8988T (cell line): ENCODE measurements around the gene SEMA3D.

ENCODE experiments used
- DNase-seq: peaks from one replicate; pipeline ENCODE4 v3.0.0; 2011

The SEMA3D gene

DNA sequence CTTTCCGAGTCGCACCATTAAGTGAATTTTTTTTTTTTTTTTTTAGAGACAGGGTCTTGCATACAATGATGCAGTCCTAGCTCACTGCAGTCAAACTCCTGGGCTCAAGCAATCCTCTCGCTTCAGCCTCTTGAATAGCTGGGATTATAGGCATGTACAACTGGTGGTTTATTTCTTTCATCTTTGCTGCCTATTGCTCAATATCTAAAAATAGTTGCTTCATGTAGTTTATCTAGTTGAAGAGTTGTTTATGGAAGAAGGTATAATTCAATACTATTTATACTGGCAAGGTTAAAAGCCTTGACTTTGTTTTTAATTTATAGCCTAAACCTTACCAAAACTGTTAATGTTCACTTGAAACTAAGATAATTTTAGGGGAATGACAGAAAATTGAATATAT is 66.9 kb downstream of the SEMA3D start:
- no peak for DNase-seq

DNA sequence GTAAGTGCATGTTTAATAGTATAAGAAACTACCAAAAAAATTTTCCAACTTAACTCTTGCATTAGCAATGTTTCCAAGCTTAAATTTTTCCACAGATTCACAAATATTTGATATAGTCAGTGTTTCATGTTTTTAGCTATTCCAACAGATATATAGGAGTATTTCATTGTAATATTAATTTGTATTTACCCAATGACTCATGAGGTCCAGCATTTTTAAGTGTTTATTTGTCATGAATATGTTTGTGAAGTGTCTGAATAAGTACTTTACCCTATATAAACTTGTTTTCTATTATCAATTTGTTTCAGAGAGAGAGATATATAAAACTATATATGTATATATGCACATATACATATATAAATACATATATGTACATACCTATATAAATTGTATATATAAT is 71.0 kb downstream of the SEMA3D start:
- no peak for DNase-seq

DNA sequence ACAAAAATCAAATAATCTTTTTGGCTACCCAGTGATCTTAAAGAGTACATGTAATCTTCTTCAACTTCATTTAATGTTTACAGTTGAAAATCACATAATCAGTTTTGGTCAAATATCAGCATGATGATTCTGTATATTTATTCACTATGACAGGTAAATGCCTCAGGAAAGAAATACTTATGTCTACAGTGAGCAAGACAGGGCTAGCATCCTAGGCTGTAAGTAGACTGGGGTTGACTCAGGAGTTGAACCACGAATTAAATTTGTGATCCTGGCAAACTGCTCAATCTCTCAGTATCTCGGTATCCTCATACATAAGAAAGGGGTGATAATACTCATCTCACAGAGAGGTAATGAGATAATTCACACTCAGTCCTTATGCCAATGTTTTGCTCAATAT is 71.8 kb downstream of the SEMA3D start:
- no peak for DNase-seq

DNA sequence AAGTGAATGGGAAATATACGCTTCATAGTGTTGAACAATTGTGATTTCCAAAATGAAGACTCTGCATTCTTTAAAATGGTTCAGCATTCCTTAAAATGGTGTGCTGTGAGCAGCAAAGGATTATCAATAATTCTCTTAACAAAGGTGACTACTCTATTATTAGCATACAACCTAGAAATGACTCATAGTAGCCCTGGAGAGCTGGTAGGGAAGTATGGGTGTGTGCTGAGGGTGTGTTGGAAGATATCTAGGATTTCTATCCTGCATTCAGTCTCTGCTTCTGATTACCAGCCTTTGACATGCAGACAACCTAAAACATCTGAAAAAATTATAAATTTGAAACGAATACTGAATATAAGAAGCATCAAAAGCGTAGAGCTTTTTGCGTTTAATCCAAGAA is 72.5 kb downstream of the SEMA3D start:
- DNase-seq = no peak

DNA sequence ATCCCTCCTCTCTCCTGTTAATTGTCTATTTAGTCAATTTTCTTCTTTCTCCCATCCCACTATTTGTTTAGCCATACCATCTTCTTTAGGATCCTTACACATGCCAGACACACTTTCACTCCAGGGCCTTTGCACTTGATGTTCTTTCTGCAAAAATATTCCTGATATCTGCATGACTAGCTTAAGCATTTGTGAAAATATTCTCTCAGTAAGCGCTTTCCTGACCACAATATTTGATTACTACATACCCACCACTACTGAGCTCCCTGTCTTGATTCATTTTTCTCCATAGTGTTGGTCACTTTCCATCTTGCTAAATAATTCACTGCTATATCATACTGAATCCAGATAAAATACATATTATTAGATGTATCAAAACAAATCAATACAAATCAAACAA is 75.1 kb downstream of the SEMA3D start:
- DNase-seq = no peak

DNA sequence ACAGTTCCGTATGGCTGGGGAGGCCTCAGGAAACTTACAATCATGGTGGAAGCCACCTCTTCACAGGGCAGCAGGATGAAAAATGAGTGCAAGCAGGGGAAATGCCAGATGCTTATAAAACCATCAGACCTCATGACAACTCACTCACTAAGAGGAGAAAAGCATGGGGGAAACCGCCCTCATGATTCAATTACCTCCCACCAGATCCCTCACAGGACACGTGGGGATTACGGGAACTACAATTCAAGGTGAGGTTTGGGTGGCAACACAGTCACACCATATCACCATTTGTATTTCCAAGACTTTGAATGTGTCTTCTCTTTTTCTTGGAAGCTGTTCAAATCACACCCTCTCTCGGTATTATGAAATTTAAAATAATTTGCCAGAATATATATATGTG is 80.1 kb downstream of the SEMA3D start:
- no peak for DNase-seq

- DNase-seq = no peak
Measured at GRCh38 chr7:85104432-85105205, 82.2 kb downstream of the SEMA3D start.

- no peak for DNase-seq
Measured at GRCh38 chr7:85103962-85104361, 82.9 kb downstream of the SEMA3D start.

DNA sequence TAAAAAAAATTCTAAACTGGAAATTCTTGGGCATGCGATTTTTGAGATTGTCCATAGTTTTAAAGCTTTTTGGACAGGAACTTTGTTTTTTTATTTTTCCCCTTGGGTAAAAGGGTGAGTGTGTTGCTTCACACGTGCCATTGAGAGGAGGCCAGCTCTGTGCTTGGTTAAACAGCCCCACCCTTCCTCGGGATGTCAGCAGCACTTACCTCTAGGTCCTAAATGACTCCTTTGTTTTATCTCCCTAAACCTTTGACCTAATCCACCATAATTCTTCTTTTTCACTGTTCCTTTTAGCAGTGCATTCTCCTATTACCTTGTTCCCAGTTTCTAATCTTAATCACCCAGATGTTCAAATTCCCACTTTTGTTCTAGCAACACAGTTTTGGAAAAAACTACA is 83.5 kb downstream of the SEMA3D start:
- no peak for DNase-seq

- DNase-seq = no peak
Measured at GRCh38 chr7:85102813-85103350, 84.0 kb downstream of the SEMA3D start.

DNA sequence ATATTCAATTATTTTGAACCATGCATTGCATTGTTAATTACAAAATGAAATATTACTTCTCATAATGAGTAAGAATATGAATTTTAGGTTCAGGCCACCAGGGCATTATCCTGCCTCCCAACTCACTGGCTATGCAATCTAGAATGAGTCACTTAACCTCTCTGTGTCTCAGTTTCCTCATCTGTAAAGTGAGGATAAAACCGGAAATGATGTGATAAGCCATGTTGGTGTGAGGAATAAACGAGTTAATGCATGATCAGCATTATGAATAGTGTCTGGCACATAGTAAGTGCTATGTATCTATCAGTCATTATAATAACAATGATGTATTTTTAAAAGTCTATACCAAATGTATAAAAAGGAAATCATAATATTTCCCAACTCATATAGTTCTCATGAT is 85.5 kb downstream of the SEMA3D start:
- no peak for DNase-seq

DNA sequence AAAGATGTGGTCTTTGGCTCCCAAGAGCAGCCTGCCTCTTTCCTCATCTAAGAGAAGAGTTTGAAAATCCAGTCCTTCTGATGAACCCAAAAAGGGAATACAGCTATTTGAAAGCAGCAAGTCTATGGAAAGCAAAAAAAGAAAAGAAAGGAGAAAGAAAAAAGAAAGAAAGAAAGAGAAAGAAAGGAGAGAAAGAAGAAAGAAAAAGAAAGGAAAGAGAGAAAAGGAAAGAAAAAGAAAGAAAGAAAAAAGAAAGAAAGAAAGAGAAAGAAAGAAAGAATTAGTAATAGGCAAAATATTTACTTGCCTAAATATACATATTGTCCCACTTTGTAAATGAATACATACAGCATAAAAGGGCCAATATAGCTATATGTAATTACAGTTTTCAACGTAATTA is 89.0 kb downstream of the SEMA3D start:
- DNase-seq = no peak

DNA sequence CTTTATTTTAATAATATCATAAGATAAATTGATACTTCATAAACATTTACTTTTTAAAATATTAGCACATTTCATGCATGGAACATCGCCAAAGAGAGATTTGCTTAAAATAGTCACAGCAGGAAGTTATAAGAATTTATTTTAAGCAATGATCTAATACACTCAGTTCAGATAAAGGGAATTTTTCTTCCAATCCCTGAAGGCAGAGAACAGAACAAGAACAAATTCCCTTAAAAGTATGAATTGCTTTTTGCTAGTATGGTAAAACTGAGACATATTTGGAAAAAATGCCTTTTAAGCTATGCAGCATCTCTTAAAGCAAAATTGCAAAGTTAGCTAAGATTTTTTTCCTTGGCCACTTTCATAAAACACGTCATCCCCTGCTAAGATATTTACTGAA is 91.0 kb downstream of the SEMA3D start:
- DNase-seq = no peak

- DNase-seq = no peak
Measured at GRCh38 chr7:85095366-85095765, 91.5 kb downstream of the SEMA3D start.

GRCh38 chr7:85094046-85094725 is 92.7 kb downstream of the SEMA3D start:
- no peak for DNase-seq

DNA sequence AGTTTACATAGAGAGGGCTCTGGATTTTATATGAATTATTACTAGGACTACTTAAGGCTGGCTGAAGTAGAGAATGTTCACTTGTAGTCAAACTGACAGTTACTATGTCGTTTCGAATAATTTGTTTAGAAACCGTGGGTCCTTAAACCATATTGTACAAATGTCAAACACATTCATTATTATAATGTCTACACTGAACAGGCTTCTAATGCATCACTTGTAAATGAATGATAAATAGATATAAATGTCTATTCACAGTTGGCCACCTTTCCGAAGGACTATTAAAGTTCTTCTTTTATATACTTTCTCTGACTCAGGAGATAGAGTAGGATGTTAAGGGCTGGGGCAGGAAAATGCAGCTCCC is 95.3 kb downstream of the SEMA3D start:
- DNase-seq = no peak

- no peak for DNase-seq
Measured at GRCh38 chr7:85090919-85091564, 95.8 kb downstream of the SEMA3D start.

GRCh38 chr7:85090143-85090542 is 96.7 kb downstream of the SEMA3D start:
- no peak for DNase-seq

- no peak for DNase-seq
Measured at GRCh38 chr7:85081846-85082245, 105.0 kb downstream of the SEMA3D start.

GRCh38 chr7:85081392-85081791 is 105.5 kb downstream of the SEMA3D start:
- DNase-seq = no peak

DNA sequence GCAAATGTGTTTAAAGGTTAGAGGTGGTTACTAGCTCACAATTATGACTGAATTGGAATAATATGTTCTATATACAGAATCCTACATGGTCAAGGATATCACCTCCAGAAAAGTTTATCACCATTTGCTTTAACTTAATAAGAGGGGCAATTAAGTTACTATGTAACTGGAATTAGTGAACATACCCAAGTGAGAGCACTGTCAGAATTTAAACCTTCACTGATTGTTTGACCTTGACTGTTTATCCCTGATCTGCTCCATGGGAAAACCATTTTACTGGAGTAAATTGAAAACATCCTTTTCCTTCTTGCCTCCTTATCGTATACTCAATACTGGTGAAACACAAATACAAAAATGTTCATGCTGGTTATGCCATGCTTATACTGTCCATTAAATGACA is 107.4 kb downstream of the SEMA3D start:
- no peak for DNase-seq

DNA sequence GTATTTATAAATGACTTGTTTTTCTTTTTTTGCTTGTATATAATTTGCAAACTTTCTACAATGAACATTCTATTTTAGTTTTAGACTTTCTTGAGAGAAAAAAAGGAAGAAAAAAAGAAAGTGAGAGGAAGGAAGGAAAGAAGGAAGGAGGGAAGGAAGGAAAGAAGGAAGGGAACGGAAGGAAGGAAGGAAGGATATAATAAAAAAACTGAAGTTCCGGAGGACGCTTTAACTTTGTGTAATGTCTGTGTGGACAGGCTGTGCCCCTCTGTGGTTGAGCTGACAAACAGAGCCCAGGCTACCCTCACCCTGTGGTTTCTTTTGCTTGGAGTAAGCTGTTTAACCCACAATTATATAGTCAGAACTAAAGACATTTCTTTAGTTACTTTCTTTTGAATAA is 108.7 kb downstream of the SEMA3D start:
- DNase-seq = no peak

DNA sequence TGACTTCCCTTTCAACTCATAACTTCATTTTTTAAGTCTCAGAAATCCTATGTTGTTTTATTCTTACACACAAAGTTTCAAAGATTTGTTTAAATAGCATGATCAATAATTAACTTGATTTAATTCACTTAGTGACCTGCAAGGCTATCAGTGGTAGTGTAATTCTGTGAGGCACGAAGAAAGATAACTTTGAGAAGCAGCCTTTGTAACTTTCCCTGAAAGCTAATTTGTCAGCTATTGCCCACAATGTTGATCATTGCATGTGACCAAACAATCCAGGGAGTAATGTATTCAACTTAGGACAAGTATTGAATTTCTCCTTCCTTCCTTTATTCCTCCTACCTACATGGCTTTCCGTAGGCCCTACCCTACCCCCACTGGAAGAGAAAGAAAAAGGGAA is 111.0 kb downstream of the SEMA3D start:
- DNase-seq = no peak

- DNase-seq = no peak
Measured at GRCh38 chr7:85074992-85075391, 111.9 kb downstream of the SEMA3D start.
